Ascending aorta (tissue), 2 donors: ENCODE data around the gene JAKMIP1. TPM values are rescaled to one million over a fixed set of nuclear protein-coding genes. Genes with fewer than 3 reads are reported as not detected.

Experiments used
- DNase-seq, 2 donors: peaks; one replicate each; pipeline ENCODE4 v3.0.0-alpha.2; 2019; ENCODE audit warnings: low spot score in 2 of 2
- H3K27ac ChIP-seq, 2 donors: fragments of 200-600 bp; sonication (generic); one replicate each; pipeline ENCODE4 v1.5.1; 2016 to 2017; ENCODE audit warnings: mild to moderate bottlenecking in 1 of 2
- H3K27me3 ChIP-seq: fragments of 200-600 bp; sonication (generic); one replicate; pipeline ENCODE4 v1.5.1; 2017
- H3K36me3 ChIP-seq, 2 donors: fragments of 200-600 bp; sonication (generic); one replicate each; pipeline ENCODE4 v1.5.1; 2016
- H3K4me1 ChIP-seq, 2 donors: fragments of 200-600 bp; sonication (generic); one replicate each; pipeline ENCODE4 v1.5.1; 2016 to 2017; ENCODE audit warnings: mild to moderate bottlenecking in 1 of 2
- H3K4me3 ChIP-seq, 2 donors: fragments of 200-600 bp; sonication (generic); one replicate each; pipeline ENCODE4 v1.5.1; 2016 to 2017; ENCODE audit warnings: mild to moderate bottlenecking in 1 of 2
- H3K9me3 ChIP-seq, 2 donors: fragments of 200-600 bp; sonication (generic); one replicate each; pipeline ENCODE4 v1.5.1; 2016
- CTCF ChIP-seq, 3 experiments: fragments of 200-600 bp in 2 of 3; fragments of 450-650 bp in 1 of 3; sonication (generic) in 2 of 3; IDR thresholded peaks; one replicate each; pipeline ENCODE4 v1.5.1; 2016 to 2019; ENCODE audit warnings: antibody characterized with exemption in 3 of 3, mild to moderate bottlenecking in 1 of 3, moderate library complexity in 1 of 3
- intact Hi-C: fragments of 100-400 bp; cut with DNase I; formaldehyde crosslinking; loops from one replicate; pipeline ENCODE4 v1.15.1; 2023
- total RNA-seq: library from RNA; depleted of rRNA; stranded (reverse); fragments of >200 nt; gene quantifications from one replicate; pipeline ENCODE4 v1.1.0, GENCODE V29; 2016

JAKMIP1 gene
- total RNA-seq, 1 donor from 2014 or later, result not detected

GRCh38 chr4:6161921-6162464, 38.4 kb downstream of the JAKMIP1 start:
- Histone ChIP-seq H3K4me1 (no peaks in the 10 kb centered on the region), H3K4me3 (no peak overlapping the region), H3K36me3 (no peaks in the 10 kb centered on the region), H3K27ac (no peak overlapping the region), H3K27me3 (no peaks in the 10 kb centered on the region), H3K9me3 (no peaks in the 10 kb centered on the region)
- DNase-seq, result no peak
- intact Hi-C loops, result no loop called here
- no peak for TF ChIP-seq CTCF (IDR thresholded peaks at IDR 0.05)

- no peaks in the 10 kb centered on the region for H3K4me1 ChIP-seq
- H3K4me3 ChIP-seq, result no peak overlapping the region
- no peak for TF ChIP-seq CTCF (IDR thresholded peaks at IDR 0.05)
- intact Hi-C loops, result no loop called here
- no peaks in the 10 kb centered on the region for H3K9me3 ChIP-seq
- H3K27ac ChIP-seq, result no peak overlapping the region
- DNase-seq, result no peak
- H3K36me3 ChIP-seq, result no peaks in the 10 kb centered on the region
- no peaks in the 10 kb centered on the region for H3K27me3 ChIP-seq
Observed at GRCh38 chr4:6160536-6160935, 39.8 kb downstream of the JAKMIP1 start.

- no peaks in the 10 kb centered on the region for H3K27me3 ChIP-seq
- H3K4me3 ChIP-seq, result no peak overlapping the region
- TF ChIP-seq CTCF (IDR thresholded peaks at IDR 0.05), result no peak
- intact Hi-C loops, result no loop called here
- H3K4me1 ChIP-seq, result no peaks in the 10 kb centered on the region
- H3K27ac ChIP-seq, result no peak overlapping the region
- no peaks in the 10 kb centered on the region for H3K9me3 ChIP-seq
- H3K36me3 ChIP-seq, result no peaks in the 10 kb centered on the region
- no peak for DNase-seq
Observed at GRCh38 chr4:6157926-6158325, 42.4 kb downstream of the JAKMIP1 start.

- no peaks in the 10 kb centered on the region for H3K27me3 ChIP-seq
- intact Hi-C loops, result no loop called here
- no peaks in the 10 kb centered on the region for H3K4me1 ChIP-seq
- H3K36me3 ChIP-seq, result no peaks in the 10 kb centered on the region
- no peaks in the 10 kb centered on the region for H3K9me3 ChIP-seq
- no peak for TF ChIP-seq CTCF (IDR thresholded peaks at IDR 0.05)
- H3K27ac ChIP-seq, result no peak overlapping the region
- no peak overlapping the region for H3K4me3 ChIP-seq
- no peak for DNase-seq
Observed at GRCh38 chr4:6155996-6156750, 44.2 kb downstream of the JAKMIP1 start.

GRCh38 chr4:6154875-6155274, 45.5 kb downstream of the JAKMIP1 start:
- H3K27me3 ChIP-seq, result no peaks in the 10 kb centered on the region
- no peak for TF ChIP-seq CTCF (IDR thresholded peaks at IDR 0.05)

More at GRCh38 chr4:6154875-6155274, 45.5 kb downstream of the JAKMIP1 start:
- no peaks in the 10 kb centered on the region for H3K9me3 ChIP-seq
- DNase-seq, result no peak
- no peaks in the 10 kb centered on the region for H3K36me3 ChIP-seq
- H3K4me1 ChIP-seq, result no peaks in the 10 kb centered on the region
- no peak overlapping the region for H3K4me3 ChIP-seq
- no peak overlapping the region for H3K27ac ChIP-seq
- intact Hi-C loops, result no loop called here
